H1 (cell line): ENCODE data around the gene ZFP36L1. TPM values are rescaled to one million over a fixed set of nuclear protein-coding genes. Genes with fewer than 3 reads are reported as not detected.

Source experiments
- CHD7 ChIP-seq: fragments of 300-600 bp; sonication (generic); IDR thresholded peaks from 2 replicates; pipeline ENCODE4 v1.7.1; 2012; ENCODE audit warnings: low read length, moderate library complexity, mild to moderate bottlenecking, inconsistent platforms; ENCODE audit not compliant: insufficient replicate concordance
- RNF2 ChIP-seq: fragments of 200-900, 300-1000 bp; sonication (generic); IDR thresholded peaks from 2 replicates; pipeline ENCODE4 v1.7.1; 2016; ENCODE audit warnings: borderline replicate concordance, low read depth, mild to moderate bottlenecking, antibody characterized with exemption, low read length; ENCODE audit not compliant: poor library complexity, severe bottlenecking; ENCODE audit errors: missing control alignments
- SAP30 ChIP-seq: fragments of 300-600 bp; sonication (generic); IDR thresholded peaks from 2 replicates; pipeline ENCODE4 v1.7.1; 2012; ENCODE audit warnings: low read length, moderate library complexity, mild to moderate bottlenecking, inconsistent platforms; ENCODE audit not compliant: insufficient read depth, insufficient replicate concordance
- SIN3A ChIP-seq, 2 experiments: IDR thresholded peaks in 1 of 2; conservative IDR thresholded peaks in 1 of 2; 2 replicates each; pipeline ENCODE4 v1.6.1; 2011 to 2012; ENCODE audit warnings: low read length in 2 of 2, improper control_type of control experiment in 1 of 2, low read depth in 1 of 2, mild to moderate bottlenecking in 1 of 2
- TAF7 ChIP-seq: optimal IDR thresholded peaks from 2 replicates; pipeline ENCODE3; 2011; ENCODE audit warnings: low read depth, mild to moderate bottlenecking, inconsistent platforms, low read length, moderate library complexity, borderline replicate concordance
- polyA plus RNA-seq, 7 experiments: library from polyadenylated mRNA; depleted of rRNA in 3 of 7; stranded (reverse) in 5 of 7; unstranded in 2 of 7; fragments of >200 nt in 5 of 7; fragments of 200-250 nt in 2 of 7; gene quantifications; 1 replicate in 5 of 7; 2 replicates in 1 of 7; 4 replicates in 1 of 7; pipeline versions ENCODE4 v1.2.1 to v1.2.3, GENCODE V29; 2011 to 2013; ENCODE audit warnings: missing spikeins in 2 of 7, mixed read lengths in 2 of 7
- total RNA-seq: library from RNA; stranded (reverse); fragmentation: NEBNext Ultra II Directional; extraction: Animal tissue kit (Norgen Biotek cat#: 25700); gene quantifications from 2 replicates; pipeline ENCODE4 v1.2.1, GENCODE V29; 2021
- TF ChIP-seq, protein P1 (sequence below): IDR thresholded peaks from 2 replicates; pipeline ENCODE4 v1.6.1; 2012; ENCODE audit warnings: low read length, inconsistent platforms

ZFP36L1 gene
- total and polyA plus RNA-seq, 2 of the 8 experiments (the other 6 are each of a cell fraction or from before 2014, with no cell fraction given): 80.4 to 132 TPM

DNA sequence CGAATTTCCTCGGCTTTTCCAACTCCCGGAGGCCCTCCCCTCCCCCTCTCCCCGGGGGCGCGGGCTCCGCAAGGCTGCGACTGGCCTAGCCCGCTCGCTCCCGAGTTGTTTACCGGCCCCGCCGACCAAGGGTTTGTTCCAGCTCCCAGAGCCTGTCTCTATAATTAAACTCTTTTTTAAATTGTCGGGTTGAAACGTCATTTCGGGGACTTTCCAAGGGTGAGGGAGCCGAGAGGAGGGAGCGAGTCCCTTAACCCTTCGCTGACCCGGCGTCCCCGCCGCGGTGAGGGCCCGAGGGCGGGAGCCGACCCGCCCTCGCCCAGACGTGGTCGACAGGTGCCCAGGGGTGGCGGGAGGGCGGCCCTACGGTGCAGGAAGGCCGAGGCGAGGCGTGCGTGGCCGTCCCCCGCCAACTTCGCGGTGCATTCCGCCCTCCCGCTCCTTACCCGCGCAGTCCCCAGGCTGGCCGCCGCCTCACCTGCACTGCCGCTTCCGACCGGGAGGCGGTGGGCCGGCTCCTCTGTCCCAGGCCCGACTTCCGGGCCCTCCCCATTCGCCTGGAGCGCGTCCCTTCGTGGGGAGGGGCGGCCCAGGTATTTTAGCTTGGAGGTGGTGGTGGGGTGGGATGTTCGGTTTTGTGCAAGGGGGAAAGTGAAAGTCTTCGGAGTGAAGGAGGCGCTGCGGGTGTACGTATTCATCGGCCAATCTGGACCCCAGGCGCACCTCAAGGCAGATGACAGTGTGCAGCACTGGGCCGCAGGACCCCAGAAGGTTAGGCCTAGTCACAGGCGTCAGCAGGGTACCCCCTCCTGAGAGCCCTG is 2.9 kb upstream of the ZFP36L1 start (continued):
- TF ChIP-seq SIN3A (conservative IDR thresholded peaks at IDR 0.05 in 1 of 2, IDR thresholded peaks at IDR 0.05 in 1 of 2; ENCODE audit: low read depth in 1 of 2, low read length in 2 of 2) (peak in 1 of 2 experiments; percentile 84; a peak in 3 of 4 replicates), TAF7 (peak; percentile 61), CHD7 (no peak), SAP30 (peak; percentile 76), RNF2 (no peak)
- TF ChIP-seq, protein P1, sequence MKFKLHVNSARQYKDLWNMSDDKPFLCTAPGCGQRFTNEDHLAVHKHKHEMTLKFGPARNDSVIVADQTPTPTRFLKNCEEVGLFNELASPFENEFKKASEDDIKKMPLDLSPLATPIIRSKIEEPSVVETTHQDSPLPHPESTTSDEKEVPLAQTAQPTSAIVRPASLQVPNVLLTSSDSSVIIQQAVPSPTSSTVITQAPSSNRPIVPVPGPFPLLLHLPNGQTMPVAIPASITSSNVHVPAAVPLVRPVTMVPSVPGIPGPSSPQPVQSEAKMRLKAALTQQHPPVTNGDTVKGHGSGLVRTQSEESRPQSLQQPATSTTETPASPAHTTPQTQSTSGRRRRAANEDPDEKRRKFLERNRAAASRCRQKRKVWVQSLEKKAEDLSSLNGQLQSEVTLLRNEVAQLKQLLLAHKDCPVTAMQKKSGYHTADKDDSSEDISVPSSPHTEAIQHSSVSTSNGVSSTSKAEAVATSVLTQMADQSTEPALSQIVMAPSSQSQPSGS: peak; percentile 65; the same call in 1 of the 2 replicates
